Measurements from ENCODE around the gene CSE1L. TPM values are rescaled to one million over a fixed set of nuclear protein-coding genes. Genes with fewer than 3 reads are reported as not detected.

The CSE1L gene
- polyA plus RNA-seq, 1 donor from 2014 or later = 74.2 TPM

- H3K27ac ChIP-seq (ENCODE audit: low read length) = no peak overlapping the region
- H3K79me2 ChIP-seq (replicated peaks; ENCODE audit: insufficient read depth, low read length) = no peaks in the 10 kb centered on the region
- no peak for TF ChIP-seq CTCF (IDR thresholded peaks at IDR 0.05; ENCODE audit: poor library complexity, severe bottlenecking)
- TF ChIP-seq POLR2AphosphoS5 (IDR thresholded peaks at IDR 0.05) = no peak
- no peak for TF ChIP-seq EP300 (conservative IDR thresholded peaks at IDR 0.05; ENCODE audit: poor library complexity, severe bottlenecking)
- TF ChIP-seq, protein P1, sequence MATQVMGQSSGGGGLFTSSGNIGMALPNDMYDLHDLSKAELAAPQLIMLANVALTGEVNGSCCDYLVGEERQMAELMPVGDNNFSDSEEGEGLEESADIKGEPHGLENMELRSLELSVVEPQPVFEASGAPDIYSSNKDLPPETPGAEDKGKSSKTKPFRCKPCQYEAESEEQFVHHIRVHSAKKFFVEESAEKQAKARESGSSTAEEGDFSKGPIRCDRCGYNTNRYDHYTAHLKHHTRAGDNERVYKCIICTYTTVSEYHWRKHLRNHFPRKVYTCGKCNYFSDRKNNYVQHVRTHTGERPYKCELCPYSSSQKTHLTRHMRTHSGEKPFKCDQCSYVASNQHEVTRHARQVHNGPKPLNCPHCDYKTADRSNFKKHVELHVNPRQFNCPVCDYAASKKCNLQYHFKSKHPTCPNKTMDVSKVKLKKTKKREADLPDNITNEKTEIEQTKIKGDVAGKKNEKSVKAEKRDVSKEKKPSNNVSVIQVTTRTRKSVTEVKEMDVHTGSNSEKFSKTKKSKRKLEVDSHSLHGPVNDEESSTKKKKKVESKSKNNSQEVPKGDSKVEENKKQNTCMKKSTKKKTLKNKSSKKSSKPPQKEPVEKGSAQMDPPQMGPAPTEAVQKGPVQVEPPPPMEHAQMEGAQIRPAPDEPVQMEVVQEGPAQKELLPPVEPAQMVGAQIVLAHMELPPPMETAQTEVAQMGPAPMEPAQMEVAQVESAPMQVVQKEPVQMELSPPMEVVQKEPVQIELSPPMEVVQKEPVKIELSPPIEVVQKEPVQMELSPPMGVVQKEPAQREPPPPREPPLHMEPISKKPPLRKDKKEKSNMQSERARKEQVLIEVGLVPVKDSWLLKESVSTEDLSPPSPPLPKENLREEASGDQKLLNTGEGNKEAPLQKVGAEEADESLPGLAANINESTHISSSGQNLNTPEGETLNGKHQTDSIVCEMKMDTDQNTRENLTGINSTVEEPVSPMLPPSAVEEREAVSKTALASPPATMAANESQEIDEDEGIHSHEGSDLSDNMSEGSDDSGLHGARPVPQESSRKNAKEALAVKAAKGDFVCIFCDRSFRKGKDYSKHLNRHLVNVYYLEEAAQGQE (IDR thresholded peaks at IDR 0.05; ENCODE audit: borderline replicate concordance) = no peak
- no peak for TF ChIP-seq MXI1 (conservative IDR thresholded peaks at IDR 0.05; ENCODE audit: poor library complexity, severe bottlenecking)
- H3K9me3 ChIP-seq (ENCODE audit: low read length) = no peaks in the 10 kb centered on the region
- H4K20me1 ChIP-seq (ENCODE audit: insufficient read depth) = no peaks in the 10 kb centered on the region
- no peak overlapping the region for H3K4me2 ChIP-seq (ENCODE audit: low read length)
- H3K9me2 ChIP-seq (ENCODE audit: insufficient read depth, low read length) = no peaks in the 10 kb centered on the region
- H3K4me3 ChIP-seq (ENCODE audit: low read length) = no peak overlapping the region
- H2AFZ ChIP-seq (ENCODE audit: low read depth, low read length) = no peak overlapping the region
- no peaks in the 10 kb centered on the region for H3K36me3 ChIP-seq (ENCODE audit: insufficient read depth, low read length)
- no peaks in the 10 kb centered on the region for H3K27me3 ChIP-seq (ENCODE audit: insufficient read depth, low read depth, low read length)
- no peak overlapping the region for H3K9ac ChIP-seq (ENCODE audit: low read length)
- H3F3A ChIP-seq (ENCODE audit: insufficient read depth, low read length, poor library complexity, severe bottlenecking) = no peaks in the 10 kb centered on the region
Observed at GRCh38 chr20:49112596-49113274, 66.6 kb downstream of the CSE1L start.

DNA sequence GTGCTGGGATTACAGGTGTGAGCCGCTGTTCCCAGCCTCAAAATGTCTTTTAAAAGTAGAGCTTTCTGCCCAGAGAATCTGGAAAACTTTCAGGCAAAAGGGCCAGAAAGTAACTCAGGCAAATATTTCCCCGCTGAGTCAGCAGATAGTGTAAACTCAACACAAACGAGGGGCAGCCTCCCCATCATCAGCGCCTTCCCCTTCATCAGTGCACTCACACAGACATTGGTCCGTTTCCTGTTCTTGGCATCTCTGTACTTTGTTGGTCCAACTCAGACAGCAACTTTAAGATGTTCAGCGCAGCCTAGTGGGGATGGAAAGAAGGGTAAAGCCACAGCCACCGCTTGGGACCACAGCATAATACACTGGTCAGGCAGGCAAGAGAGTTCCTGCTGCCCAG lies 69.5 kb downstream of the CSE1L start:
- Histone ChIP-seq H4K20me1 (ENCODE audit: insufficient read depth) (no peaks in the 10 kb centered on the region), H3K27me3 (ENCODE audit: insufficient read depth, low read depth, low read length) (no peaks in the 10 kb centered on the region), H3K4me2 (ENCODE audit: low read length) (no peak overlapping the region), H3K9me3 (ENCODE audit: low read length) (no peaks in the 10 kb centered on the region), H3K9ac (ENCODE audit: low read length) (no peak overlapping the region), H3K27ac (ENCODE audit: low read length) (no peak overlapping the region), H3K4me3 (ENCODE audit: low read length) (no peak overlapping the region), H3F3A (ENCODE audit: insufficient read depth, low read length, poor library complexity, severe bottlenecking) (no peaks in the 10 kb centered on the region), H2AFZ (ENCODE audit: low read depth, low read length) (no peak overlapping the region), H3K9me2 (ENCODE audit: insufficient read depth, low read length) (no peaks in the 10 kb centered on the region), H3K36me3 (ENCODE audit: insufficient read depth, low read length) (peaks cover 8% of the 10 kb centered on the region), H3K79me2 (replicated peaks; ENCODE audit: insufficient read depth, low read length) (no peaks in the 10 kb centered on the region)
- TF ChIP-seq EP300 (conservative IDR thresholded peaks at IDR 0.05; ENCODE audit: poor library complexity, severe bottlenecking) (no peak), EZH2 (IDR thresholded peaks at IDR 0.05; ENCODE audit: borderline replicate concordance, insufficient read depth, low read length, poor library complexity, severe bottlenecking) (no peak), SMC3 (conservative IDR thresholded peaks at IDR 0.05; ENCODE audit: poor library complexity) (no peak), CTCF (IDR thresholded peaks at IDR 0.05; ENCODE audit: poor library complexity, severe bottlenecking) (no peak)
- TF ChIP-seq, protein P1 (IDR thresholded peaks at IDR 0.05; ENCODE audit: borderline replicate concordance) = no peak
